Heart left ventricle (tissue), 16 donors: ENCODE measurements around the gene TIFAB. TPM values are rescaled to one million over a fixed set of nuclear protein-coding genes. Genes with fewer than 3 reads are reported as not detected.
A peak's percentile ranks its signal among the peaks of the same experiment; 100 is the strongest.

ENCODE experiments used
- ATAC-seq, 4 donors: fragments of 200-7000 bp; cut with Tn5 transposase; one replicate each; pipeline ENCODE4 v1.9.1; 2020 to 2022; ENCODE audit warnings: moderate library complexity in 4 of 4, mild to moderate bottlenecking in 3 of 4, moderate number of reproducible peaks in 1 of 4
- DNase-seq, 5 donors: peaks; one replicate each; pipeline ENCODE4 v3.0.0-alpha.2; 2020
- H3K27ac ChIP-seq, 12 donors: fragments of 200-600 bp; sonication (generic) in 4 of 12; one replicate each; pipeline versions ENCODE4 v1.5.0 to v1.8.0; 2016 to 2022; ENCODE audit warnings: mild to moderate bottlenecking in 2 of 12
- H3K27me3 ChIP-seq, 9 donors: fragments of 200-600 bp; sonication (generic) in 2 of 9; one replicate each; pipeline versions ENCODE4 v1.5.1 to v1.8.0; 2016 to 2022; ENCODE audit warnings: mild to moderate bottlenecking in 3 of 9
- H3K36me3 ChIP-seq, 9 donors: fragments of 200-600 bp; sonication (generic) in 2 of 9; one replicate each; pipeline versions ENCODE4 v1.5.0 to v1.8.0; 2018 to 2022; ENCODE audit warnings: mild to moderate bottlenecking in 2 of 9
- H3K4me1 ChIP-seq, 12 donors: fragments of 200-600 bp; sonication (generic) in 4 of 12; one replicate each; pipeline versions ENCODE4 v1.5.0 to v1.8.0; 2016 to 2022; ENCODE audit warnings: mild to moderate bottlenecking in 3 of 12
- H3K4me3 ChIP-seq, 12 donors: fragments of 200-600 bp; sonication (generic) in 4 of 12; one replicate each; pipeline versions ENCODE4 v1.5.0 to v1.8.0; 2017 to 2022; ENCODE audit warnings: mild to moderate bottlenecking in 9 of 12, moderate library complexity in 4 of 12
- H3K9me3 ChIP-seq, 12 donors: fragments of 200-600 bp; sonication (generic) in 4 of 12; one replicate each; pipeline versions ENCODE4 v1.5.0 to v1.8.0; 2016 to 2022; ENCODE audit warnings: mild to moderate bottlenecking in 1 of 12
- POLR2A ChIP-seq, 2 donors: fragments of 450-650 bp; IDR thresholded peaks; one replicate each; pipeline ENCODE4 v1.6.1; 2017; ENCODE audit warnings: antibody characterized with exemption in 2 of 2, mild to moderate bottlenecking in 2 of 2, moderate library complexity in 2 of 2
- WGBS, 4 donors: extraction: QIAGEN DNeasy Blood & Tissue Kit in 2 of 4; methylation state at CpG; one replicate each; pipeline versions ENCODE4 v1.1.5 to v1.1.7; 2013 to 2018; 5-methylcytosine and 5-hydroxymethylcytosine counted together
- intact Hi-C, 10 donors: fragments of 100-400 bp; cut with DNase I; formaldehyde crosslinking; loops; one replicate each; pipeline versions ENCODE4 v1.11.1 to v1.14.2; 2022
- polyA plus RNA-seq, 2 donors: library from polyadenylated mRNA; stranded (reverse); fragments of 200-250 nt; gene quantifications; one replicate each; pipeline ENCODE4 v1.2.3, GENCODE V29; 2013
- total RNA-seq, 9 donors: library from RNA; depleted of rRNA in 2 of 9; stranded (reverse); fragments of >200 nt in 2 of 9; fragmentation: NEBNext Ultra II Directional in 3 of 9; extraction: Animal tissue kit (Norgen Biotek cat#: 25700) in 3 of 9; gene quantifications; one replicate each; pipeline versions ENCODE4 v1.1.0 to v1.2.4, GENCODE V29; 2016 to 2023
- TF ChIP-seq, protein P1 (sequence below), 12 donors: fragments of 200-600 bp; sonication (generic) in 4 of 12; IDR thresholded peaks; one replicate each; pipeline versions ENCODE4 v1.5.0 to v1.8.0; 2018 to 2022; ENCODE audit warnings: antibody characterized with exemption in 12 of 12, mild to moderate bottlenecking in 5 of 12
- donor health status: ischemic (EF 13 %, LVEDD 7.1; RV severe dilation, severe dysfunction).
- donor health status: healthy with polysubstance abuse.
- donor health status: DM: no; HTN: yes; CAD: no.
- donor health status: DM: no; HTN: no; CAD: no.
- donor health status: ischemic (EF 25% LVEDD 6.9; RV normal size, moderate dysfunction).
- donor health status: ischemic (EF 25% LVEDD 5.7; RV mildly dilated, moderate dysfunction).
- donor health status: healthy.
- donor health status: DM: yes; HTN: yes; CAD: no.
- donor health status: ischemic (EF 35%, LVEDD 5.7; RV mildly dilated, moderate dysfunction).
- donor health status: nonischemic (EF 11% LVEDD 7.7; RV severe dilation, severe dysfunction).
- donor health status: DM: yes; HTN: yes; CAD: no.
- donor health status: PGD.
- donor health status: ischemic (EF 29% LVEDD 5.4; RV normal size, mild dysfunction).
- donor health status: nonischemic (EF 23%, LVEDD 6.1; RV moderate dilation, normal function).

The TIFAB gene
- total and polyA plus RNA-seq, 11 donors: 0.01 to 1.3 (median 0.38) TPM; not detected in 7

DNA sequence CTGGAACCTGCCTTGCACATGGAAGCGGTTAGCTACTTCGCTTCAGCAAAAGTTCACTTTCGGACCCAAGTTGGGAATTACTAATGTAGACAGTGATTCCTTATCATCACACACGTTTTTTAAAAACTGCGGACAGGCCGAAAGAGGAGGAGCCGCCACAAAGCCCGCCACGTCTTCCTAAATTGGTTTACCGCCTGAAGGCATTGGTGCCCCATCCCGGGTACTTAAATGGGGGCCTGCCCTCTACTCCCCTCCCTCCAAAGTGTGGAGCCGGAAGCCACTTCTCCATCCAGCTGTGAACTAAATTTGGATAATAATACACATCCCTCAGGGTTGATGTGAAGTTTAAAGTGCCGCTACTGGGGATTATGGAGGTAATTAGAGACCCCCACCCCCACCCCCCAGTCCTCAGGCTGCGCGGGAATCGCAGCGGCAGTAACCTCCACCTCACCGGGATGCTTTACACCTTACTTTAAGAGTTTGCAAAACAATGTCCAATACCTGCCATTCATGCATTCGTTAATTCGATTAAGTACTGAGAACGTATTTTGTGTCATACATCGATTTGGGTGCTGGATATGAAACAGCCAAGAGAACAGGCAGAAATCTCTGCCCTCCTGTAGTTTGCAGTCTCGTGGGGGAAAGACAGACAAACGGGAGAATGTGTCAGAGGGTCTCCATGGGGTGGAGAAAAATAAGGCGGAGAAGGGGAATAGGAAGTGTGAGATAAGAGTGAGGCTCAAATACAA is 52.2 kb downstream of the TIFAB start:
- Histone ChIP-seq H3K36me3 (no peaks in the 10 kb centered on the region), H3K27ac (peak overlapping the region in 11 of 12 donors; percentile 88 to 99 (median 96)), H3K9me3 (peaks cover 0 to 3% (median 0%) of the 10 kb centered on the region in 12 donors), H3K4me3 (peak overlapping the region; percentile 68 to 100 (median 96)), H3K4me1 (peaks cover 0 to 44% (median 38%) of the 10 kb centered on the region in 12 donors), H3K27me3 (no peaks in the 10 kb centered on the region)
- 38 to 46% (median 42%) methylated on average over 25 of the region's 25 CpGs for WGBS, 4 donors
- DNase-seq: no peak
- ATAC-seq: no peak
- TF ChIP-seq, protein P1, sequence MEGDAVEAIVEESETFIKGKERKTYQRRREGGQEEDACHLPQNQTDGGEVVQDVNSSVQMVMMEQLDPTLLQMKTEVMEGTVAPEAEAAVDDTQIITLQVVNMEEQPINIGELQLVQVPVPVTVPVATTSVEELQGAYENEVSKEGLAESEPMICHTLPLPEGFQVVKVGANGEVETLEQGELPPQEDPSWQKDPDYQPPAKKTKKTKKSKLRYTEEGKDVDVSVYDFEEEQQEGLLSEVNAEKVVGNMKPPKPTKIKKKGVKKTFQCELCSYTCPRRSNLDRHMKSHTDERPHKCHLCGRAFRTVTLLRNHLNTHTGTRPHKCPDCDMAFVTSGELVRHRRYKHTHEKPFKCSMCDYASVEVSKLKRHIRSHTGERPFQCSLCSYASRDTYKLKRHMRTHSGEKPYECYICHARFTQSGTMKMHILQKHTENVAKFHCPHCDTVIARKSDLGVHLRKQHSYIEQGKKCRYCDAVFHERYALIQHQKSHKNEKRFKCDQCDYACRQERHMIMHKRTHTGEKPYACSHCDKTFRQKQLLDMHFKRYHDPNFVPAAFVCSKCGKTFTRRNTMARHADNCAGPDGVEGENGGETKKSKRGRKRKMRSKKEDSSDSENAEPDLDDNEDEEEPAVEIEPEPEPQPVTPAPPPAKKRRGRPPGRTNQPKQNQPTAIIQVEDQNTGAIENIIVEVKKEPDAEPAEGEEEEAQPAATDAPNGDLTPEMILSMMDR (IDR thresholded peaks at IDR 0.05): no peak
- no peak for TF ChIP-seq POLR2A (IDR thresholded peaks at IDR 0.05)
- intact Hi-C loops: loop anchor here in 5 of 10 donors (1.0 to 5.0 kb wide), 4 partner anchors 21 to 44 kb away; no protein-coding TSS in a partner anchor

DNA sequence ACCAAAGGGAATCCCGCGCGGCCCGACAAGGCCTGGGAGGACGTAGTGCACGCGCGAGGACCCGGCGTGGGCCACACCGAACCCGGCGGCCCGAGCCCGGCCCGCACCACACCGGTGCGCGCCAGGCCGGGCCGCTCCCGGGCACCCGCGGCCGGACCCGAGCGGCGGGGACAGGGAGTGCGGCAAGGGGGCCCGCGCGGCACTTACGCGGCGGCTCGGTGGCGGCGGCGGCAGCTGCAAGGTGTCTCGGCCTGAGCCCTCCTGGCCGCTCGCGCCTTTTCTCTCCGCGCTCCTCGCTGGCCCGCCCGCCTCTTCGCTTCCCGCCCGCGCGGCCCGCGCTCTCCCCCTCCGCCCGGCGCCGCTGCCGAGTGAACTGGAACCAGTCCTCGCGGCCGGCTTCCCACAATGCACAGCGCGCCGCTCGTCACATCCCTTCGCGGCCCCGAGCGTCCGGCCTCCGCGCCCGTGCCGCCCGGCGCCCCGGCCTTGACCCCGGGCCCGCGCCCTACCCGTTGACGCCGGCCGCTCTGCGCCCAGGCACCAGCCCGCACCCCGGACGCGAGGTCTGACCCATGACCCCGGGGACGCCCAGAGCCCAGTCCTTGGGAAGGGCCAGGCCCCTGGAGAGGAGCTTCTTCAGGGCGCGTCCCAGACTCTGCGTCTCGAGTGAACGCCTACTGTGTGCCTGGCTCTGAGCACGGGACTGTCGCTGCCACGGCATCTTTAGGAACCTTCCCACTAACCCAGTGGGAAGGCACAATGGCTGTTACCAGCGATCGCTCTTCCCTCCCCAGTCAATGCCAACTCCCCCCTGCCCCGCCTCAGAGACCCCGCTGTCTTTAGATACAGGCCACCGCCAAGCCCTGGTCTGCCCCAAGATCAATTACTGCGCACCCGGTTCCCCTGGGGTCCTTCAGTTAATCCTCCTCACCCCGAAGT is 53.0 kb downstream of the TIFAB start, which contains the start of gene MACROH2A1:
MACROH2A1 (minus strand) TSS at position 377 of the 939 bp plus-strand sequence. CDS start 10,138 bp downstream, outside the sequence.
- no peaks in the 10 kb centered on the region for H3K9me3 ChIP-seq
- ATAC-seq (peak; percentile 78 to 98 (median 96)), DNase-seq (peak; percentile 92 to 95 (median 93))
- TF ChIP-seq, protein P1 (IDR thresholded peaks at IDR 0.05): peak in 3 of 12 donors; percentile 11 to 22 (median 14)
- peak; percentile 44 to 87 for TF ChIP-seq POLR2A (IDR thresholded peaks at IDR 0.05)
- H3K27me3 ChIP-seq: no peaks in the 10 kb centered on the region
- 1 to 2% (median 1%) methylated on average over 22 to 109 of the region's 109 CpGs for WGBS, 4 donors
- intact Hi-C loops: loop anchor here in 5 of 10 donors (1.0 to 5.0 kb wide), 4 partner anchors 22 to 43 kb away; no protein-coding TSS in a partner anchor
- peaks cover 4 to 52% (median 46%) of the 10 kb centered on the region in 12 donors for H3K4me1 ChIP-seq
- no peaks in the 10 kb centered on the region for H3K36me3 ChIP-seq
- peak within 1 kb of the TSS; percentile 86 to 99 (median 96) for H3K27ac ChIP-seq
- H3K4me3 ChIP-seq: peak within 1 kb of the TSS; percentile 68 to 100 (median 96)

DNA sequence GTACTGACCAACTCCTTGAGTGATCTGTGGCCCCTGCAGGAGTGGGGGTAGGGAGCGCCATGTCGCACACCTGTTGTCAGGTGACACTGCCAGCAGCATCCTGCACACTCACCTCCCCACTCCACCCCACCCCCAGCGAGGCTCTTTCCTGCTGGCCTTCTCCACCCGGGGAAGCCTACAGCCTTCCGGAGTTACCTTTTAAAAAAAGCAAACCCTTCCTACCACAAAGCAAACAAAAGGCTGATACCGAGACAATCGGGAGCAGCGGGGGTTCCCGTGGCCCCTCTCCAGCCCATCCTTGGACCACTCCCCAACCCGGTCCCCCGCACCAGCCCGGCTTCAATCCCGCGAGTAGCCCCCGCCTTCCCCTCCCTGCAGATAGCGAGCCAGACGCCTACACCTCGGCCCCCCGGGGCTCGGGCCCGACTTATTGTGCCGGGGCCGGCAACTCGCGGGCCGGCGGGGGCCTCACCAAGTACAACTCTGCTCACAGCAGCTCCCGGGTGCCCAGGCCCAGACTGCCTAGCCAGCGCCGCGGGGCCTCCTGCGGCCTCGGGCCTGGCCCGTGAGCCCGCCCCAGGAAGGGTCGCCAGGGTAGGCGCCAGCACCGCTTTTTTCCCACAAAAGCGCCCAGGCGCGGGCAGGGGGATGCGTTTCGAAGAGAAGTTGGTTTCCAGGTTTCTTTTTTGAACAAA is 53.8 kb downstream of the TIFAB start:
- ATAC-seq: peak in 3 of 4 donors; percentile 14 to 34 (median 28)
- Histone ChIP-seq H3K4me1 (peaks cover 4 to 60% (median 54%) of the 10 kb centered on the region in 12 donors), H3K27me3 (no peaks in the 10 kb centered on the region), H3K27ac (peak overlapping the region; percentile 86 to 99 (median 96)), H3K4me3 (peak overlapping the region; percentile 68 to 100 (median 96)), H3K9me3 (no peaks in the 10 kb centered on the region), H3K36me3 (peaks cover 0 to 2% (median 0%) of the 10 kb centered on the region in 9 donors)
- intact Hi-C loops: loop anchor here in 4 of 10 donors (2.0 to 5.0 kb wide), 3 partner anchors 22 to 42 kb away; no protein-coding TSS in a partner anchor
- DNase-seq: peak in 3 of 5 donors; percentile 39 to 69 (median 48)
- no peak for TF ChIP-seq POLR2A (IDR thresholded peaks at IDR 0.05)
- TF ChIP-seq, protein P1 (IDR thresholded peaks at IDR 0.05): no peak
- WGBS, 4 donors: 0 to 1% (median 0%) methylated on average over 12 to 43 of the region's 43 CpGs

Other genes with a start within 250 kb of the TIFAB start
- gene MACROH2A1, start 53.1 kb downstream of the TIFAB start, total RNA-seq: 100 to 1,000 TPM in 5 of 9 donors, 10 to 100 TPM in 4; 86.5 to 170 (median 112) TPM
- 100 to 1,000 TPM; 111 to 155 TPM for gene MACROH2A1, start 53.1 kb downstream of the TIFAB start, polyA plus RNA-seq
- under 1 TPM in 1 of 9 donors, not detected in 8; 0.11 TPM for gene DCANP1, start 5.0 kb downstream of the TIFAB start, total RNA-seq
- gene DCANP1, start 5.0 kb downstream of the TIFAB start, polyA plus RNA-seq: not detected
- not detected for gene NEUROG1, start 83.6 kb upstream of the TIFAB start, total RNA-seq
- gene NEUROG1, start 83.6 kb upstream of the TIFAB start, polyA plus RNA-seq: not detected
- gene CXCL14, start 126.6 kb upstream of the TIFAB start, total RNA-seq: 10 to 100 TPM in 1 of 9 donors, 1 to 10 TPM in 3, under 1 TPM in 5; 0.26 to 31.8 (median 0.90) TPM
- gene CXCL14, start 126.6 kb upstream of the TIFAB start, polyA plus RNA-seq: under 1 TPM; 0.22 to 0.69 TPM